K562 (cell line): Measurements from ENCODE around the gene HERC3.

Experiments used
- ATF3 ChIP-seq, 2 experiments: fragments of 450-650 bp in 1 of 2; sonication (generic) in 1 of 2; formaldehyde crosslinking in 1 of 2; IDR thresholded peaks in 1 of 2; conservative IDR thresholded peaks in 1 of 2; 2 replicates each; pipeline versions ENCODE4 v1.6.1 to v1.8.1; 2016 to 2023; ENCODE audit warnings: mild to moderate bottlenecking in 2 of 2, moderate library complexity in 2 of 2, inconsistent platforms in 1 of 2, missing genetic modification reagents in 1 of 2
- CTCF ChIP-seq, 3 experiments: IDR thresholded peaks in 2 of 3; conservative IDR thresholded peaks in 1 of 3; 2 replicates each; pipeline ENCODE4 v1.5.1; 2011 to 2012; ENCODE audit warnings: low read length in 3 of 3, mild to moderate bottlenecking in 3 of 3, control low read depth in 2 of 3, improper control_type of control experiment in 1 of 3, inconsistent platforms in 1 of 3, low read depth in 1 of 3, mixed read lengths in 1 of 3, moderate library complexity in 1 of 3; ENCODE audit not compliant: insufficient read depth in 2 of 3
- DPF2 ChIP-seq: fragments of 450-650 bp; IDR thresholded peaks from 2 replicates; pipeline ENCODE4 v1.6.1; 2016
- FIP1L1 ChIP-seq: fragments of 200-400 bp; formaldehyde crosslinking; IDR thresholded peaks from 2 replicates; pipeline ENCODE4 v1.6.1; 2018; ENCODE audit warnings: mild to moderate bottlenecking, low read depth, low read length; ENCODE audit not compliant: poor library complexity, severe bottlenecking
- HMGXB4 ChIP-seq: sonication (generic); formaldehyde crosslinking; IDR thresholded peaks from 2 replicates; pipeline ENCODE4 v1.8.1; 2023; ENCODE audit warnings: mild to moderate bottlenecking, missing genetic modification reagents
- POLR2G ChIP-seq: fragments of 200-400 bp; formaldehyde crosslinking; IDR thresholded peaks from 2 replicates; pipeline ENCODE4 v1.6.1; 2017; ENCODE audit warnings: low read depth, mild to moderate bottlenecking, antibody characterized with exemption, low read length, moderate library complexity
- SRSF9 ChIP-seq: fragments of 200-400 bp; formaldehyde crosslinking; IDR thresholded peaks from 2 replicates; pipeline ENCODE4 v1.6.1; 2017; ENCODE audit warnings: low read depth, low read length, borderline replicate concordance
- ZNF253 ChIP-seq: fragments of 250-450 bp; sonication (Bioruptor Pico); conservative IDR thresholded peaks from 2 replicates; pipeline ENCODE4 v1.6.1; 2021; ENCODE audit warnings: mild to moderate bottlenecking

GRCh38 chr4:88697141-88697540, 104.9 kb downstream of the HERC3 start:
- TF ChIP-seq CTCF (IDR thresholded peaks at IDR 0.05 in 2 of 3, conservative IDR thresholded peaks at IDR 0.05 in 1 of 3; ENCODE audit: insufficient read depth in 2 of 3, low read depth in 1 of 3, low read length in 3 of 3), result no peak
- no peak for TF ChIP-seq ZNF253 (CRISPR knock-in tag)
- TF ChIP-seq HMGXB4 (CRISPR knock-in tag), result no peak
- TF ChIP-seq FIP1L1, result no peak
- no peak for TF ChIP-seq POLR2G
- no peak for TF ChIP-seq DPF2
- no peak for TF ChIP-seq ATF3 (IDR thresholded peaks at IDR 0.05)
- TF ChIP-seq ATF3 (CRISPR knock-in tag; conservative IDR thresholded peaks at IDR 0.05), result no peak
- no peak for TF ChIP-seq SRSF9
